ENCODE results near the gene HYI.
"Not testable (repeated sequence)": the region's sequence is repeated elsewhere in the genome, so short reads cannot be mapped to it uniquely, and the experiment has no call there.

HYI gene, protein sequence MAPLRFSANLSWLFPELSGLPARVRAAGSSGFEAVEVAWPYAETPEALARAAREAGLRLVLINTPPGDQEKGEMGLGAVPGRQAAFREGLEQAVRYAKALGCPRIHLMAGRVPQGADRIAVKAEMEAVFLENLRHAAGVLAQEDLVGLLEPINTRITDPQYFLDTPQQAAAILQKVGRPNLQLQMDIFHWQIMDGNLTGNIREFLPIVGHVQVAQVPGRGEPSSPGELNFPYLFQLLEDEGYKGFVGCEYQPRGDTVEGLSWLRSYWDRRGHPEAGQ

DNA sequence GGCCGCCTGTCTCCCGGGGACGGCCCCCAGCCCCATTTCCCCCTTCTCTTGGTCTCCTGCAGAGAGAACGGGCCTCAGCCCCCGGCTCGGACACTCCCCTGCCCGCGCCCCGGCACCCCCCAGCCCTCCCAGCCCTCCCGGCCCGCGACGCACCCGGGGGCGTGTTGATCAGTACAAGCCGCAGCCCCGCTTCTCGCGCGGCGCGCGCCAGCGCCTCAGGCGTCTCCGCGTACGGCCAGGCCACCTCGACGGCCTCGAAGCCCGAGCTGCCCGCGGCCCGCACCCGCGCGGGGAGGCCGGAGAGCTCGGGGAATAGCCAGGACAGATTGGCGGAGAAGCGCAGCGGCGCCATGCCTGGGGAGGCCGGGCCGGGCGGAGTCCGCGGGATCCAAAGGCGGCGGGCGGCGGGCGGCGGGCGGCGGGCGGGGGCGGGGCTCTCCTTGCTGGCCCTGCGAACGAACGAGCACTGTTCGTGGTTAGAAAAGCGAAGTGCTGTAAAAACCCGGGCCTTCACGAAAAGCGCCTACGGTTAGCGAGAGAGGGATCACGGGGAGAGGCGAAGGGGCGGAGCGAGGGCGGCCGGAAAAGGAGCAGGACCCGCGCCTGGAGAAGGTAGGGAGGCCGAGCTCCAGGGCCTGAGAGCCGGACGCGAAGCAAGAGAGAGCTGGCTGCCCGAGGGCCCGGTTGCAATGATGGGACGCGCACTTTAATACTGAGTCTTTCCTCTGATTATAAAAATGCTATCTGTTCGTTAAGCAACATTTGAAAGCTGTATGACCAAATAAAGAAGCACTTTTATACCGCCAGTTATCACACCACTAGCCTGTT lies at the start of gene HYI:
Gene HYI, minus strand, starts transcription at position 490 of the 828 bp plus-strand sequence. Its CDS starts 138 bp downstream, at position 352.
- peak; percentile 77 for DNase-seq (ENCODE audit: low spot score)

GRCh38 chr1:43501806-43502205 lies 48.1 kb upstream of the HYI start:
- DNase-seq (ENCODE audit: low spot score), result not testable (repeated sequence)

GRCh38 chr1:43499898-43500297 lies 46.2 kb upstream of the HYI start:
- DNase-seq (ENCODE audit: low spot score), result no peak

GRCh38 chr1:43495204-43495603 lies 41.5 kb upstream of the HYI start:
- DNase-seq (ENCODE audit: low spot score), result no peak

- DNase-seq (ENCODE audit: low spot score), result no peak
Observed at GRCh38 chr1:43493661-43494450, 40.1 kb upstream of the HYI start.

- DNase-seq (ENCODE audit: low spot score), result no peak
Observed at GRCh38 chr1:43492826-43493225, 39.1 kb upstream of the HYI start.

DNA sequence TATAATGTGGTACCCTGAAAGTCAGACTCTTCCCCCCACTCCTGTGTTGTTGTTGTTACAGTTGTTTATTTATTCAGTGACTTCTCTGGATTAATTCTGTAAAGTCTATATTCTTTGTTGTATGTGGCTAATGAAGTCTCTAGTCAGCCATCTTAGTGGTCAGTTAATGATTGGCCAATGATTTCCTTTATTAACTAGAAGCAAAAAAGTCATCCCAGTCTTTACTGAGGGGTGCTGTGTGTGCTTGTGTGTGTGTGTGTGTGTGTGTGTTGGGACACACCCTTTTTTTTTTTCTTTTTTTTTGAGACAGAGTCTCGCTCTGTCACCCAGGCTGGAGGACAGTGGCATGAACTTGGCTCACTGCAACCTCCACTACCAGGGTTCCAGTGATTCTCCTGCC lies 37.3 kb upstream of the HYI start:
- no peak for DNase-seq (ENCODE audit: low spot score)

DNA sequence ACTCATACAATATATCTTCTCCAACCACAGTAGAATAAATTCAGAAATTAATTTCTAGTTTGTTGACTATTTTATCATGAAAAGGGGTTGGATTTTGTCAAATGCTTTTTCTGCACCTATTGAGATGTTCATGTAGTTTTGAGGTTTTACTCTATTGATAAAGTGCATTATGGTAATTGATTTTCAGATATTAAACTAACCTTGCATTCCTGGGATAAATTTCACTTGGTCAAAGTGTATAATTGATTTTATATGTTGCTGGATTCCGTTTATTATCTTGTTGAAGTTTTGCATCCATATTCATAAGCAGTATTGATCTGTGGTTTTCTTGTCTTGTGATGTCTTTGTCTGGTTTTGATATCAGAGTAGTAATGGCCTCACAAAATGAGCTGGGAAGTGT lies 34.4 kb upstream of the HYI start:
- no peak for DNase-seq (ENCODE audit: low spot score)

DNA sequence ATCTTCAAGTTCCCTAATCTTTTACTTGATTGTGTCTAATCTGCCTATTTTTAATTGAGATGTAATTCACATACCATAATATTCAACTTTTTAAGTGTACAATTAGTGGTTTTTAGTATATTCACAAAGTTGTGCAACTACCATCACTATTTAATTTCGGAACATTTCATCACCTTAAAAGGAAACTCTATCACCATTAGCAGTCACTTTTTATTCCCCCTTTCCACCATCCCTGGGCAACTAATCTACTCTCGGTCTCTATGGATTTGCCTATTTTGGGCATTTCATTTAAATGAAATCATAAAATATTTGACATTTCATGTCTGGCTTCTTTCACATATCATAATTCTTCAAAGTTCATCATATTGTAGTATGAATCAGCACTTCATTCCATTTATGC lies 30.6 kb upstream of the HYI start:
- no peak for DNase-seq (ENCODE audit: low spot score)

- DNase-seq (ENCODE audit: low spot score), result no peak
Observed at GRCh38 chr1:43482215-43482614, 28.5 kb upstream of the HYI start.

GRCh38 chr1:43481491-43481890 lies 27.8 kb upstream of the HYI start:
- no peak for DNase-seq (ENCODE audit: low spot score)

- no peak for DNase-seq (ENCODE audit: low spot score)
Observed at GRCh38 chr1:43479414-43479813, 25.7 kb upstream of the HYI start.

DNA sequence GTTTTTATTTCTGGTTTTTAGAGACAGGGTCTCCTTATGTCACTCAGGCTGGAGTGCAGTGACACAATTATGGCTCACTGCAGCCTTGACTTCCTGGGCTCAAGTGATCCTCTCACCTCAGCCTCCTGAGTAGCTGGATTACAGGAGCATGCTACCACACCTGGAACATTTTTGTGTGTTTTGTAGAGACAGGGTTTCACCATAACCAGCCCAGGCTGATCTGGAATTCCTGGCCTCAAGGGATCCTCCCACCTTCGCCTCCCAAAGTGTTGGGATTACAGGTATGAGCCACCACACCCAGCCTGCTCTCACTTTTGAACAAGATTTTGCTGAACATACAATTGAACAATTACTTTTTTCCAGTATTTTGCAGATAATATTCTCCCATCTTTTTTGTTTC lies 24.0 kb upstream of the HYI start:
- DNase-seq (ENCODE audit: low spot score), result no peak

- DNase-seq (ENCODE audit: low spot score), result not testable (repeated sequence)
Observed at GRCh38 chr1:43475611-43476401, 22.1 kb upstream of the HYI start.

DNA sequence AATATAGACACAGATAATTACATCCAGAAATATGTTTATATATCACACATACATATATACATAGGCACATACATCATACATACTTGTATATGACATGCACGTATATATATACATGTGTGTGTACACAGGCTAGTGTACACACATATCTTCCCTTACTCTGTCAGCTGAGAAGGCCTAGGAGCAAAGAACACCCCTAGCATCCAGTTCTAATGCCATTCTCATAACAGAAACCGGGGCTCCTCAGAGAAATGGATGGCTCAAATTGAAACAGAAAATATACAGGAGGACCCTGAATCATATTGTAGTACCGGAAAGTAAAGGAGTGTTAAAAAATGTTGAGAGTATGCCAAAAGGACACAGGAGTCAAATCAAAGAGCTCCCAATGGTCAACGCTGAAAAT lies 19.7 kb upstream of the HYI start:
- no peak for DNase-seq (ENCODE audit: low spot score)

DNA sequence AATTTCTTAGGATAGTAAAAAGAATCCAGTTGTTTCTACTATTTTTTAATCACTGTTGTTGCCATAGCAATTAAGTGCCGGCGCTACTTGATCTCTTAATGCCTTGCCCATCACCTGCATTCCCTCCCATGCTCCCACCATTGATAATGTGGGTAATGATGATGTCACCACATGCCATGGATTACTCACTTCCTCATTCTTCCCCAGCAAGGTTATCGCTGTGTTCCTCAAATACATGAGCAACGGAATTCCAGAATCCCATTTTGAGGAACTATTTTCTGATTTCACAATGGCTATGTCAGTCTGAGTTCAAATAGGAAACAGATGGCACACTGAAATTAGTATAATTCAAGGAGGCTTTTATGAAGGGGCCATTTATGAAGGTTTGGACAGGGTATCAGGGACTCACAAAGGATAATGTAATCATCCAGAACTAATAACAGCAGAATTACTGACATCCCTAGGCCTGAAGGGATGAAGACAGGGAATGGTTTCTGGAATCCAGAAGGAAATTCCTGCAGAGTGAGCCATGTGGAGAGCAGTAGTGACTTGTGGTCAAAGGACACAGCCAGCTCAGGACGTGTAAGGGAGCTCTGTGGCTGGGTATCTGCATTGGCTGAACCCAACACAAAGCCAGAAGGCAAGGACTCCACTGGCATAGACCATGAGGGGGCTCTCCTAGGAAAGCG lies 18.9 kb upstream of the HYI start:
- DNase-seq (ENCODE audit: low spot score), result not testable (repeated sequence)

DNA sequence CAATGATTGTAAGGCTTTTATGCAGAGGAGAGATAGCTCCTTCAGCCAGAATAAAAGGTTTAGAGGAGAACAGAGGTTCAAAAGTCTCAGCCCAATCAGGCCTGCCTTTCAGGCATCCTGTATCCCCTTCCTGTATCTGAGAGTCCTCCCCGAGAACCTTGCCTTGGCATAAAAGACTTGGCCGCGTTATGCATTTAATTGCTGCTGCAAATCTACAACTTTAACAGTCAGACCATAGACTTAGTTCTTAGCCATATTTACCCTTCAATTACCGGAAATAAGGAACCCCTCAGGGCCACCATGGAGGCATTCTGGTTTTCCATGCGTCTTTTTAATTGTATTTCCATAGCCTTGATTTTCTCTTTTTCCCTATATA lies 18.3 kb upstream of the HYI start:
- DNase-seq (ENCODE audit: low spot score), result no peak

GRCh38 chr1:43469932-43470331 lies 16.2 kb upstream of the HYI start:
- DNase-seq (ENCODE audit: low spot score), result no peak

DNA sequence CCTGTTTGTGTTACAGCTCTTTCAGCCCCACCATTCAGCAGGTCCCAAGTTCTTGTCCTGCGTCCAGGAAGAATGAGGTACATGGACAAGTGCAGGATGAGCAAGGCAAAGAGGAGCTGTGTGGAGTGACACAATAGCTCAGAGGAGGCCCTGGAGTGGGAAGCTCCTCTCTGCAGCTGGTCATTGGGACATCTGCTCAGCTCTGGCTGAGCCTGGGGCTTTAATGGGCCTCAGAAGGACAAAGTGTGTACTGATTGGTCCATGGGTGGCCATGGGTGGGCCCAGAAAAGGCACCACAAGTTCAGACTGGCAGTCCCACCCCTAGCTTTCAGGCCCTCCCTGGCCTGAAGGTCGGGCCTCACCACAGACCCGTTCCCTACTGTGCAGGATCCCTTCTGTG lies 14.7 kb upstream of the HYI start:
- no peak for DNase-seq (ENCODE audit: low spot score)

- no peak for DNase-seq (ENCODE audit: low spot score)
Observed at GRCh38 chr1:43466403-43466802, 12.7 kb upstream of the HYI start.

DNA sequence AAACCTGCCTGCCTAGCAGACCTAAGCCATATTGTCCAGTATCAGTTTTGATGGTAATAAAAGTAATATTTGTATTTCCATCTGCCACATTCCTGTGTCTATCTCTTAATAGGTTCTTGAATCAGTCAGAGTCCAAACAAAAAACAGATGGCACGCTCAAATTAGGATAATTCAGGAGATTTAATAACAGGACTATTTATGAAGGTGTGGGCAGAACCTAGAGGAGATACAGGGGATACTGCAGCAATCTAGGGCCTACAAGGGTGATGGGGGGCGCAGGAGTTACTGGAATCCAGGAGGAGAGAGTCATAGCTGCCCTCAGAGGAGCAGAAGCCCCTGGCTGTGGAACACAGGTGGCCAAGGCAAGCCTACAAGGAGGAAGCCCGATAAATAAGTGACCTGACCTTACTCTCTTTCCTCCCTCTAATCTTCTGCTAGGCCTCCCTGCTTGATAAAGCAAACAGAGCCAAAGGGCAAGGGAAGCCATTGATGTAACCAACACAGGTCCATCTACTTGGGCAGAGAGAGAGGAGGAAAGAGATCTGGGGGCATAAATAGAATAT lies 11.9 kb upstream of the HYI start:
- DNase-seq (ENCODE audit: low spot score), result no peak

Data from germinal center (tissue), 1 donor.